CD14-positive monocyte (primary cell): Measurements from ENCODE around the gene PFN1. TPM values are rescaled to one million over a fixed set of nuclear protein-coding genes. Genes with fewer than 3 reads are reported as not detected.
A peak's percentile ranks its signal among the peaks of the same experiment; 100 is the strongest.
"Not testable (repeated sequence)": the region's sequence is repeated elsewhere in the genome, so short reads cannot be mapped to it uniquely, and the experiment has no call there.

ENCODE experiments used
- DNase-seq, 3 donors: peaks; one replicate each; pipeline ENCODE4 v3.0.0-alpha.2; 2011 to 2022
- H2AFZ ChIP-seq: 2 replicates; pipeline ENCODE4 v1.6.0; 2012; ENCODE audit warnings: mild to moderate bottlenecking, low read depth, low read length, inconsistent platforms; ENCODE audit not compliant: insufficient read depth, poor library complexity, severe bottlenecking
- H3K27ac ChIP-seq, 2 donors: 1 replicate in 1 of 2; 2 replicates in 1 of 2; pipeline ENCODE4 v1.5.1; 2012 to 2013; ENCODE audit warnings: low read length in 2 of 2, control low read depth in 1 of 2, inconsistent platforms in 1 of 2, low read depth in 1 of 2, mild to moderate bottlenecking in 1 of 2
- H3K27me3 ChIP-seq, 2 donors: one replicate each; pipeline versions ENCODE4 v1.6.0 to v1.6.1; 2011 to 2013; ENCODE audit warnings: low read length in 2 of 2; ENCODE audit not compliant: control insufficient read depth in 2 of 2, insufficient read depth in 2 of 2
- H3K36me3 ChIP-seq, 2 donors: replicated peaks in 1 of 2; 1 replicate in 1 of 2; 2 replicates in 1 of 2; pipeline versions ENCODE4 v1.5.1 to v1.6.1; 2012 to 2013; ENCODE audit warnings: low read length in 2 of 2, control low read depth in 1 of 2, inconsistent platforms in 1 of 2, mild to moderate bottlenecking in 1 of 2; ENCODE audit not compliant: insufficient read depth in 2 of 2, control insufficient read depth in 1 of 2
- H3K4me1 ChIP-seq, 2 donors: 1 replicate in 1 of 2; 2 replicates in 1 of 2; pipeline versions ENCODE4 v1.5.1 to v1.6.1; 2012 to 2013; ENCODE audit warnings: low read length in 2 of 2, control low read depth in 1 of 2, inconsistent platforms in 1 of 2, mild to moderate bottlenecking in 1 of 2, moderate library complexity in 1 of 2; ENCODE audit not compliant: insufficient read depth in 2 of 2, control insufficient read depth in 1 of 2
- H3K4me2 ChIP-seq: replicated peaks from 2 replicates; pipeline ENCODE3; 2012; ENCODE audit warnings: low read length, moderate library complexity, mild to moderate bottlenecking; ENCODE audit not compliant: poor library complexity, severe bottlenecking; ENCODE audit errors: extremely low read depth
- H3K4me3 ChIP-seq, 3 experiments: fragments of 200-600 bp in 1 of 3; sonication (generic) in 1 of 3; replicated peaks in 1 of 3; 1 replicate in 2 of 3; 2 replicates in 1 of 3; pipeline ENCODE4 v1.5.1; 2011 to 2013; ENCODE audit warnings: low read length in 3 of 3, mild to moderate bottlenecking in 3 of 3, control low read depth in 2 of 3, low read depth in 2 of 3, inconsistent platforms in 1 of 3, moderate library complexity in 1 of 3
- H3K79me2 ChIP-seq: 2 replicates; pipeline ENCODE4 v1.6.0; 2012; ENCODE audit warnings: mild to moderate bottlenecking, control low read depth, inconsistent platforms, low read length, moderate library complexity; ENCODE audit not compliant: insufficient read depth
- H3K9ac ChIP-seq: 2 replicates; pipeline ENCODE4 v1.6.0; 2017; ENCODE audit warnings: low read length, mild to moderate bottlenecking; ENCODE audit not compliant: insufficient read depth, poor library complexity, severe bottlenecking
- H3K9me3 ChIP-seq, 2 donors: replicated peaks in 1 of 2; 1 replicate in 1 of 2; 2 replicates in 1 of 2; pipeline versions ENCODE4 v1.5.1 to v1.6.1; 2012 to 2013; ENCODE audit warnings: low read length in 2 of 2, control low read depth in 1 of 2; ENCODE audit not compliant: control insufficient read depth in 1 of 2, insufficient read depth in 1 of 2
- H4K20me1 ChIP-seq: 2 replicates; pipeline ENCODE4 v1.6.0; 2012; ENCODE audit warnings: mild to moderate bottlenecking, low read length, control low read depth, moderate library complexity; ENCODE audit not compliant: insufficient read depth
- H3K27ac Mint-ChIP-seq, 7 donors: one replicate each; pipeline ENCODE4 v1.8.0; 2020; ENCODE audit warnings: mild to moderate bottlenecking in 7 of 7, mixed read lengths in 7 of 7, moderate library complexity in 6 of 7, inconsistent platforms in 2 of 7
- H3K27me3 Mint-ChIP-seq, 3 donors: one replicate each; pipeline ENCODE4 v1.8.0; 2021 to 2022; ENCODE audit warnings: low read depth in 3 of 3, mild to moderate bottlenecking in 3 of 3, mixed read lengths in 3 of 3, moderate library complexity in 3 of 3, inconsistent platforms in 1 of 3
- H3K36me3 Mint-ChIP-seq, 2 donors: one replicate each; pipeline ENCODE4 v1.8.0; 2020; ENCODE audit warnings: mixed read lengths in 2 of 2, inconsistent platforms in 1 of 2, mild to moderate bottlenecking in 1 of 2
- H3K4me1 Mint-ChIP-seq: one replicate; pipeline ENCODE4 v1.8.0; 2020; ENCODE audit warnings: mild to moderate bottlenecking, mixed read lengths
- H3K4me3 Mint-ChIP-seq, 2 donors: one replicate each; pipeline ENCODE4 v1.8.0; 2020; ENCODE audit warnings: mild to moderate bottlenecking in 2 of 2, mixed read lengths in 2 of 2, moderate library complexity in 1 of 2
- H3K9me3 Mint-ChIP-seq, 7 donors: one replicate each; pipeline ENCODE4 v1.8.0; 2020 to 2022; ENCODE audit warnings: mixed read lengths in 7 of 7, mild to moderate bottlenecking in 6 of 7, moderate library complexity in 6 of 7, inconsistent platforms in 2 of 7
- WGBS: methylation state at CpG from one replicate; pipeline ENCODE4 v1.1.5; 2013; ENCODE audit warnings: missing lambda C conversion rate; ENCODE audit not compliant: insufficient coverage; 5-methylcytosine and 5-hydroxymethylcytosine counted together
- intact Hi-C, 2 donors: fragments of 100-400 bp; cut with micrococcal nuclease; formaldehyde crosslinking; loops; one replicate each; pipeline versions ENCODE4 v1.15.0 to v1.15.1; 2023
- polyA plus RNA-seq, 3 donors: library from polyadenylated mRNA; depleted of rRNA in 1 of 3; unstranded in 2 of 3; stranded (reverse) in 1 of 3; fragments of 300-500 nt in 2 of 3; fragments of >200 nt in 1 of 3; fragmentation: Illumina TruSeq in 2 of 3; gene quantifications; 1 replicate in 2 of 3; 2 replicates in 1 of 3; pipeline ENCODE4 v1.2.3, GENCODE V29; 2012 to 2021
- TF ChIP-seq, protein P1 (sequence below): fragments of 200-600 bp; IDR thresholded peaks from one replicate; pipeline ENCODE4 v1.8.0; 2022; ENCODE audit warnings: antibody characterized with exemption, mild to moderate bottlenecking

PFN1 gene
- polyA plus RNA-seq, 3 donors: 842 to 1,613 (median 1,582) TPM

GRCh38 chr17:4919511-4920047 lies 28.8 kb downstream of the PFN1 start:
- peaks cover 19% of the 10 kb centered on the region for H3K4me1 Mint-ChIP-seq
- H3K27ac ChIP-seq: no peak overlapping the region
- peaks cover 17% of the 10 kb centered on the region in 2 donors for H3K4me1 ChIP-seq
- H3K9me3 Mint-ChIP-seq: no peaks in the 10 kb centered on the region
- H3K79me2 ChIP-seq: no peaks in the 10 kb centered on the region
- H3K27me3 ChIP-seq: no peaks in the 10 kb centered on the region
- no peak for DNase-seq
- 85% methylated on average over 5 of the region's 8 CpGs for WGBS
- intact Hi-C loops: no loop called here
- no peak overlapping the region for H3K9ac ChIP-seq
- H2AFZ ChIP-seq: no peak overlapping the region
- TF ChIP-seq, protein P1, sequence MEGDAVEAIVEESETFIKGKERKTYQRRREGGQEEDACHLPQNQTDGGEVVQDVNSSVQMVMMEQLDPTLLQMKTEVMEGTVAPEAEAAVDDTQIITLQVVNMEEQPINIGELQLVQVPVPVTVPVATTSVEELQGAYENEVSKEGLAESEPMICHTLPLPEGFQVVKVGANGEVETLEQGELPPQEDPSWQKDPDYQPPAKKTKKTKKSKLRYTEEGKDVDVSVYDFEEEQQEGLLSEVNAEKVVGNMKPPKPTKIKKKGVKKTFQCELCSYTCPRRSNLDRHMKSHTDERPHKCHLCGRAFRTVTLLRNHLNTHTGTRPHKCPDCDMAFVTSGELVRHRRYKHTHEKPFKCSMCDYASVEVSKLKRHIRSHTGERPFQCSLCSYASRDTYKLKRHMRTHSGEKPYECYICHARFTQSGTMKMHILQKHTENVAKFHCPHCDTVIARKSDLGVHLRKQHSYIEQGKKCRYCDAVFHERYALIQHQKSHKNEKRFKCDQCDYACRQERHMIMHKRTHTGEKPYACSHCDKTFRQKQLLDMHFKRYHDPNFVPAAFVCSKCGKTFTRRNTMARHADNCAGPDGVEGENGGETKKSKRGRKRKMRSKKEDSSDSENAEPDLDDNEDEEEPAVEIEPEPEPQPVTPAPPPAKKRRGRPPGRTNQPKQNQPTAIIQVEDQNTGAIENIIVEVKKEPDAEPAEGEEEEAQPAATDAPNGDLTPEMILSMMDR: no peak
- H3K9me3 ChIP-seq: no peaks in the 10 kb centered on the region
- H3K36me3 ChIP-seq: no peaks in the 10 kb centered on the region
- H3K36me3 Mint-ChIP-seq: no peaks in the 10 kb centered on the region
- no peaks in the 10 kb centered on the region for H4K20me1 ChIP-seq
- H3K4me3 Mint-ChIP-seq: no peak overlapping the region
- no peak overlapping the region for H3K4me2 ChIP-seq
- peak overlapping the region in 4 of 7 donors; percentile 58 to 93 (median 76) for H3K27ac Mint-ChIP-seq
- H3K4me3 ChIP-seq: no peak overlapping the region
- H3K27me3 Mint-ChIP-seq: peaks cover 0 to 3% (median 0%) of the 10 kb centered on the region in 3 donors

- not testable (repeated sequence) for H3K27me3 Mint-ChIP-seq, H3K4me3 Mint-ChIP-seq, DNase-seq, H4K20me1 ChIP-seq, H3K27me3 ChIP-seq, H3K27ac Mint-ChIP-seq, H3K4me1 ChIP-seq, H3K36me3 Mint-ChIP-seq, H3K79me2 ChIP-seq, H3K4me1 Mint-ChIP-seq, H3K9ac ChIP-seq, H3K9me3 ChIP-seq, H3K36me3 ChIP-seq, H3K4me2 ChIP-seq, H2AFZ ChIP-seq, H3K27ac ChIP-seq, H3K9me3 Mint-ChIP-seq, H3K4me3 ChIP-seq
- intact Hi-C loops: loop anchor here in 1 of 2 donors (5.0 kb wide), 1 partner anchor 63 kb away; no protein-coding TSS in a partner anchor
- WGBS: 95% methylated on average over 3 of the region's 4 CpGs
Observed at GRCh38 chr17:4914551-4914950, 33.8 kb downstream of the PFN1 start.
